Esophagus squamous epithelium (tissue), 5 donors: ENCODE measurements around the gene SYT9. TPM values are rescaled to one million over a fixed set of nuclear protein-coding genes. Genes with fewer than 3 reads are reported as not detected.

Source experiments
- DNase-seq: peaks from one replicate; lab custom pipeline; 2025; lab: John Stamatoyannopoulos, UW
- H3K27ac ChIP-seq, 4 donors: fragments of 200-600 bp; sonication (generic); one replicate each; pipeline ENCODE4 v1.5.1; 2016 to 2019; ENCODE audit warnings: mild to moderate bottlenecking in 1 of 4
- H3K27me3 ChIP-seq, 4 donors: fragments of 200-600 bp; sonication (generic); 1 replicate in 3 of 4; 2 replicates in 1 of 4; pipeline versions ENCODE4 v1.5.1 to v1.6.0; 2017 to 2021; ENCODE audit warnings: antibody characterized with exemption in 1 of 4
- H3K36me3 ChIP-seq, 3 donors: fragments of 200-600 bp; sonication (generic); one replicate each; pipeline ENCODE4 v1.5.1; 2016 to 2019
- H3K4me1 ChIP-seq, 3 donors: fragments of 200-600 bp; sonication (generic); one replicate each; pipeline ENCODE4 v1.5.1; 2017 to 2019
- H3K4me3 ChIP-seq, 4 donors: fragments of 200-600 bp; sonication (generic); 1 replicate in 3 of 4; 2 replicates in 1 of 4; pipeline ENCODE4 v1.5.1; 2016 to 2019; ENCODE audit warnings: mild to moderate bottlenecking in 2 of 4, moderate library complexity in 1 of 4
- H3K9me3 ChIP-seq, 3 donors: fragments of 200-600 bp; sonication (generic); one replicate each; pipeline ENCODE4 v1.5.1; 2016 to 2019
- CTCF ChIP-seq, 6 experiments: fragments of 450-650 bp in 4 of 6; fragments of 200-600 bp in 2 of 6; sonication (generic) in 2 of 6; IDR thresholded peaks; one replicate each; pipeline ENCODE4 v1.5.1; 2016 to 2019; ENCODE audit warnings: antibody characterized with exemption in 6 of 6, mild to moderate bottlenecking in 4 of 6, moderate library complexity in 4 of 6
- POLR2A ChIP-seq, 4 donors: fragments of 450-650 bp; IDR thresholded peaks; one replicate each; pipeline ENCODE4 v1.6.1; 2017; ENCODE audit warnings: antibody characterized with exemption in 4 of 4, mild to moderate bottlenecking in 4 of 4, moderate library complexity in 3 of 4
- WGBS, 2 donors: methylation state at CpG; one replicate each; pipeline ENCODE4 v1.1.5; 2018; 5-methylcytosine and 5-hydroxymethylcytosine counted together
- intact Hi-C: fragments of 100-400 bp; cut with DNase I; formaldehyde crosslinking; loops from one replicate; pipeline ENCODE4 v1.15.0; 2022
- total RNA-seq, 4 donors: library from RNA; depleted of rRNA; stranded (reverse); fragments of >200 nt; gene quantifications; one replicate each; pipeline ENCODE4 v1.1.0, GENCODE V29; 2016
- donor health status: DM: yes; HTN: yes; CAD: no.

The SYT9 gene
- total RNA-seq, 4 donors from 2014 or later = 0.19 TPM; not detected in 3

- 36 to 42% methylated on average over 2 of the region's 2 CpGs for WGBS, 2 donors
- H3K4me1 ChIP-seq = no peaks in the 10 kb centered on the region
- no peak for DNase-seq
- H3K36me3 ChIP-seq = no peaks in the 10 kb centered on the region
- no peak overlapping the region for H3K4me3 ChIP-seq
- intact Hi-C loops = no loop called here
- no peaks in the 10 kb centered on the region for H3K27me3 ChIP-seq
- H3K27ac ChIP-seq = no peak overlapping the region
- H3K9me3 ChIP-seq = no peaks in the 10 kb centered on the region
- TF ChIP-seq CTCF (IDR thresholded peaks at IDR 0.05) (no peak), POLR2A (IDR thresholded peaks at IDR 0.05) (no peak)
These were observed 228.4 kb downstream of the SYT9 start for GRCh38 chr11:7480113-7480512.

GRCh38 chr11:7484131-7484530 is 232.4 kb downstream of the SYT9 start:
- Histone ChIP-seq H3K27me3 (no peaks in the 10 kb centered on the region), H3K27ac (no peak overlapping the region), H3K36me3 (no peaks in the 10 kb centered on the region), H3K4me3 (no peak overlapping the region), H3K4me1 (no peaks in the 10 kb centered on the region), H3K9me3 (no peaks in the 10 kb centered on the region)
- intact Hi-C loops = no loop called here
- no peak for DNase-seq
- WGBS, 2 donors = 70 to 77% methylated on average over 3 of the region's 3 CpGs
- no peak for TF ChIP-seq CTCF (IDR thresholded peaks at IDR 0.05)
- TF ChIP-seq POLR2A (IDR thresholded peaks at IDR 0.05) = no peak

GRCh38 chr11:7484645-7485044 is 232.9 kb downstream of the SYT9 start:
- no peaks in the 10 kb centered on the region for H3K9me3 ChIP-seq
- peak overlapping the region in 2 of 4 donors; percentile 35 to 57 for H3K4me3 ChIP-seq
- H3K4me1 ChIP-seq = no peaks in the 10 kb centered on the region
- no peak for DNase-seq
- no peaks in the 10 kb centered on the region for H3K27me3 ChIP-seq
- 67 to 70% methylated on average over 3 of the region's 3 CpGs for WGBS, 2 donors
- peak overlapping the region in 2 of 4 donors; percentile 61 to 69 for H3K27ac ChIP-seq
- H3K36me3 ChIP-seq = no peaks in the 10 kb centered on the region
- intact Hi-C loops = no loop called here
- TF ChIP-seq POLR2A (IDR thresholded peaks at IDR 0.05) (no peak), CTCF (IDR thresholded peaks at IDR 0.05) (no peak)

GRCh38 chr11:7485186-7486097 is 233.7 kb downstream of the SYT9 start, which contains the start of gene OLFML1:
Gene OLFML1, plus strand, starts transcription at chr11:7485506. Its CDS starts 370 bp downstream, at chr11:7485876.
- no peaks in the 10 kb centered on the region for H3K4me1 ChIP-seq
- H3K4me3 ChIP-seq = peak within 1 kb of the TSS; percentile 0 to 57 (median 30)
- no peaks in the 10 kb centered on the region for H3K27me3 ChIP-seq
- peak within 1 kb of the TSS in 2 of 4 donors; percentile 61 to 69 for H3K27ac ChIP-seq
- TF ChIP-seq CTCF (IDR thresholded peaks at IDR 0.05) (no peak), POLR2A (IDR thresholded peaks at IDR 0.05) (no peak)
- H3K36me3 ChIP-seq = no peaks in the 10 kb centered on the region
- no peak for DNase-seq
- WGBS, 2 donors = 47 to 68% methylated on average over 12 of the region's 15 CpGs
- intact Hi-C loops = no loop called here
- H3K9me3 ChIP-seq = no peaks in the 10 kb centered on the region

GRCh38 chr11:7486098-7486780 is 234.5 kb downstream of the SYT9 start:
- no peak for DNase-seq
- intact Hi-C loops = no loop called here
- H3K4me3 ChIP-seq = peak overlapping the region in 3 of 4 donors; percentile 26 to 57 (median 35)
- no peaks in the 10 kb centered on the region for H3K9me3 ChIP-seq
- H3K4me1 ChIP-seq = no peaks in the 10 kb centered on the region
- H3K27ac ChIP-seq = peak overlapping the region in 2 of 4 donors; percentile 61 to 69
- TF ChIP-seq POLR2A (IDR thresholded peaks at IDR 0.05) (no peak), CTCF (IDR thresholded peaks at IDR 0.05) (no peak)
- H3K36me3 ChIP-seq = no peaks in the 10 kb centered on the region
- 52 to 68% methylated on average over 2 of the region's 2 CpGs for WGBS, 2 donors
- H3K27me3 ChIP-seq = no peaks in the 10 kb centered on the region
